NCI-H345 treated with DMSO at 0.1 percent for 48 hours (cell line): Measurements from ENCODE around the gene KRT23.
"Not testable (repeated sequence)": the region's sequence is repeated elsewhere in the genome, so short reads cannot be mapped to it uniquely, and the experiment has no call there.

Experiments
- DNase-seq: peaks from one replicate; lab custom pipeline; 2025; ENCODE audit not compliant: unreplicated experiment; lab: John Stamatoyannopoulos, UW

Gene KRT23

GRCh38 chr17:40950176-40950575 is 12.7 kb upstream of the KRT23 start:
- DNase-seq: no peak

- DNase-seq: no peak
Measured at GRCh38 chr17:40949418-40949817, 12.0 kb upstream of the KRT23 start.

GRCh38 chr17:40947929-40948328 is 10.5 kb upstream of the KRT23 start:
- no peak for DNase-seq

GRCh38 chr17:40945414-40945813 is 8.0 kb upstream of the KRT23 start:
- no peak for DNase-seq

GRCh38 chr17:40944531-40944930 is 7.1 kb upstream of the KRT23 start:
- DNase-seq: no peak

GRCh38 chr17:40942553-40942952 is 5.1 kb upstream of the KRT23 start:
- DNase-seq: no peak

GRCh38 chr17:40940266-40940665 is 2.8 kb upstream of the KRT23 start:
- no peak for DNase-seq

GRCh38 chr17:40938981-40939380 is 1.5 kb upstream of the KRT23 start:
- no peak for DNase-seq

GRCh38 chr17:40936976-40937375 is 470 bp downstream of the KRT23 start:
- no peak for DNase-seq

- DNase-seq: no peak
Measured at GRCh38 chr17:40936437-40936971, 942 bp downstream of the KRT23 start.

- DNase-seq: no peak
Measured at GRCh38 chr17:40935624-40936023, 1.8 kb downstream of the KRT23 start.

GRCh38 chr17:40932608-40933007 is 4.8 kb downstream of the KRT23 start:
- DNase-seq: no peak

GRCh38 chr17:40931311-40931710 is 6.1 kb downstream of the KRT23 start:
- no peak for DNase-seq

- DNase-seq: no peak
Measured at GRCh38 chr17:40926341-40926740, 11.1 kb downstream of the KRT23 start.

GRCh38 chr17:40922239-40922638 is 15.2 kb downstream of the KRT23 start:
- no peak for DNase-seq

- no peak for DNase-seq
Measured at GRCh38 chr17:40921026-40921425, 16.4 kb downstream of the KRT23 start.

- not testable (repeated sequence) for DNase-seq
Measured at GRCh38 chr17:40917116-40917515, 20.3 kb downstream of the KRT23 start.

GRCh38 chr17:40916366-40916765 is 21.1 kb downstream of the KRT23 start:
- DNase-seq: no peak

- DNase-seq: no peak
Measured at GRCh38 chr17:40915721-40916256, 21.7 kb downstream of the KRT23 start.

- no peak for DNase-seq
Measured at GRCh38 chr17:40915199-40915661, 22.2 kb downstream of the KRT23 start.

- no peak for DNase-seq
Measured at GRCh38 chr17:40914075-40914855, 23.2 kb downstream of the KRT23 start.

- no peak for DNase-seq
Measured at GRCh38 chr17:40912486-40913210, 24.8 kb downstream of the KRT23 start.
